ENCODE data around the gene ITGBL1.

The ITGBL1 gene

GRCh38 chr13:101709952-101710351 lies 257.5 kb downstream of the ITGBL1 start:
- Histone ChIP-seq H4K20me1 (ENCODE audit: insufficient read depth, low read length, poor library complexity, severe bottlenecking) (no peaks in the 10 kb centered on the region), H3K9ac (ENCODE audit: low read depth, low read length, poor library complexity, severe bottlenecking) (no peak overlapping the region), H3K79me2 (ENCODE audit: insufficient read depth, low read length) (no peaks in the 10 kb centered on the region), H3K36me3 (ENCODE audit: insufficient read depth, low read length) (no peaks in the 10 kb centered on the region), H3K27me3 (ENCODE audit: insufficient read depth, low read length, poor library complexity, severe bottlenecking) (no peaks in the 10 kb centered on the region), H3K4me2 (ENCODE audit: low read depth, low read length, poor library complexity, severe bottlenecking) (no peak overlapping the region), H3F3A (ENCODE audit: low read depth) (no peaks in the 10 kb centered on the region), H3K9me2 (replicated peaks; ENCODE audit: low read depth, low read length) (no peaks in the 10 kb centered on the region), H3K4me1 (ENCODE audit: insufficient read depth, low read length, poor library complexity, severe bottlenecking) (no peaks in the 10 kb centered on the region), H3K4me3 (ENCODE audit: low read length, poor library complexity, severe bottlenecking) (no peak overlapping the region), H3K9me3 (ENCODE audit: insufficient read depth, low read depth, low read length) (no peaks in the 10 kb centered on the region; the same call in 1 of the 2 replicates), H2AFZ (ENCODE audit: low read length) (no peak overlapping the region)
- no peak for TF ChIP-seq EZH2phosphoT487 (IDR thresholded peaks at IDR 0.05; ENCODE audit: borderline replicate concordance)
- TF ChIP-seq, protein P1, sequence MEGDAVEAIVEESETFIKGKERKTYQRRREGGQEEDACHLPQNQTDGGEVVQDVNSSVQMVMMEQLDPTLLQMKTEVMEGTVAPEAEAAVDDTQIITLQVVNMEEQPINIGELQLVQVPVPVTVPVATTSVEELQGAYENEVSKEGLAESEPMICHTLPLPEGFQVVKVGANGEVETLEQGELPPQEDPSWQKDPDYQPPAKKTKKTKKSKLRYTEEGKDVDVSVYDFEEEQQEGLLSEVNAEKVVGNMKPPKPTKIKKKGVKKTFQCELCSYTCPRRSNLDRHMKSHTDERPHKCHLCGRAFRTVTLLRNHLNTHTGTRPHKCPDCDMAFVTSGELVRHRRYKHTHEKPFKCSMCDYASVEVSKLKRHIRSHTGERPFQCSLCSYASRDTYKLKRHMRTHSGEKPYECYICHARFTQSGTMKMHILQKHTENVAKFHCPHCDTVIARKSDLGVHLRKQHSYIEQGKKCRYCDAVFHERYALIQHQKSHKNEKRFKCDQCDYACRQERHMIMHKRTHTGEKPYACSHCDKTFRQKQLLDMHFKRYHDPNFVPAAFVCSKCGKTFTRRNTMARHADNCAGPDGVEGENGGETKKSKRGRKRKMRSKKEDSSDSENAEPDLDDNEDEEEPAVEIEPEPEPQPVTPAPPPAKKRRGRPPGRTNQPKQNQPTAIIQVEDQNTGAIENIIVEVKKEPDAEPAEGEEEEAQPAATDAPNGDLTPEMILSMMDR (conservative IDR thresholded peaks at IDR 0.05; ENCODE audit: low read length), result no peak

DNA sequence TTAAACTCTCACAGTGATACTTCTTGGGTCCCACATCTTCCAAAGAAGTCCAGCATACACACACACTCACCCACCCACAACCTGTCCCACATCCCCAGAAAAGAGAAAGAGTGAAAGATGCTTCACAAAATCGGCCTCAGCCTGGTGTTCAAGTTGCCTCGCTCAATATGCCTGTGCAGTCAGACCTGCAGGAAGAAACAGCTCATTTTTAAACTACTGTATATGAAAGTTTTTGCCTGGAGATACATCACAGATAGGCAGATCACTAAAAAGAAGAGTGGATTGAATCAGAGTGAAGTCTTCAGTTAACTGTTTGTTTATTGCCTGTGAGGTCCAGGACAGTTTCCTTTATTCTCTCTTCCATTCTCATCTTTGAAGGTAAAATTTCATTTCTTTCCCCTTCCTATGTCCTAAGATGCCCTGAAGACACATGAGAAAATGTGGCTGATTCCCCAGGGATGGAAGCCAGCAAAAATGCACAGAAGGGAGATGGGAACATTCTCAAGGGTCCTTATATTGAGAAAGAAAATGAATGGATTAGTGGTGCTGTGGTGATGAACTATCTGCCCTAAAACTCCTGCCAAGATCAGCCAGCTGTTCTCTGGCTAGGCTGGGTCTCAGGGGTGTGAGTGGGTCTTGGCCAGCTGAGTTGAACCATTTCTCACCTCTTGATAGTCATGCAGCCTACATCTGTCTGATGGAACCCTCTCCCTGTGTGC lies 259.0 kb downstream of the ITGBL1 start:
- no peaks in the 10 kb centered on the region for H3F3A ChIP-seq (ENCODE audit: low read depth)
- TF ChIP-seq, protein P1 (conservative IDR thresholded peaks at IDR 0.05; ENCODE audit: low read length), result no peak
- TF ChIP-seq EZH2phosphoT487 (IDR thresholded peaks at IDR 0.05; ENCODE audit: borderline replicate concordance), result no peak
- no peak overlapping the region for H3K4me3 ChIP-seq (ENCODE audit: low read length, poor library complexity, severe bottlenecking)
- H3K4me1 ChIP-seq (ENCODE audit: insufficient read depth, low read length, poor library complexity, severe bottlenecking), result no peaks in the 10 kb centered on the region
- H4K20me1 ChIP-seq (ENCODE audit: insufficient read depth, low read length, poor library complexity, severe bottlenecking), result no peaks in the 10 kb centered on the region
- no peaks in the 10 kb centered on the region for H3K79me2 ChIP-seq (ENCODE audit: insufficient read depth, low read length)
- no peak overlapping the region for H2AFZ ChIP-seq (ENCODE audit: low read length)
- H3K9me3 ChIP-seq (ENCODE audit: insufficient read depth, low read depth, low read length), result no peaks in the 10 kb centered on the region; the same call in 1 of the 2 replicates
- no peaks in the 10 kb centered on the region for H3K27me3 ChIP-seq (ENCODE audit: insufficient read depth, low read length, poor library complexity, severe bottlenecking)
- no peaks in the 10 kb centered on the region for H3K36me3 ChIP-seq (ENCODE audit: insufficient read depth, low read length)
- no peak overlapping the region for H3K4me2 ChIP-seq (ENCODE audit: low read depth, low read length, poor library complexity, severe bottlenecking)
- no peak overlapping the region for H3K9ac ChIP-seq (ENCODE audit: low read depth, low read length, poor library complexity, severe bottlenecking)
- no peaks in the 10 kb centered on the region for H3K9me2 ChIP-seq (replicated peaks; ENCODE audit: low read depth, low read length)

DNA sequence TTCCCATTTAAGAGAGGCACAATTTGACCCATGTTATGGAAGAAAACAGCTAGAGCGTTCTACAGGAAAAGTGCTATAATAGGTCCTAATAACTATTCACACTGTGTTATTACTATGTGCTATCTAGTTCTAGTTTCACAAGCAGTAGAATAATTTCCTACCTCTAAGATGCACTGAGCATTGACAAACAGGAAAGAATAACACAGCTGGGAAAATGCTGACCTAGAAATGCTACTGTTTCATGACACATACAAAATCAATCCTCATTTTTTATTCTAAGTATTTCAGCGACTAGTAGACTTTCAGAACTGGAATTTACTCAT lies 259.5 kb downstream of the ITGBL1 start:
- Histone ChIP-seq H3K9ac (ENCODE audit: low read depth, low read length, poor library complexity, severe bottlenecking) (no peak overlapping the region), H3F3A (ENCODE audit: low read depth) (no peaks in the 10 kb centered on the region), H3K4me2 (ENCODE audit: low read depth, low read length, poor library complexity, severe bottlenecking) (no peak overlapping the region)

More for the DNA sequence above, 259.5 kb downstream of the ITGBL1 start:
- no peaks in the 10 kb centered on the region for H3K4me1 ChIP-seq (ENCODE audit: insufficient read depth, low read length, poor library complexity, severe bottlenecking)
- TF ChIP-seq, protein P1 (conservative IDR thresholded peaks at IDR 0.05; ENCODE audit: low read length), result no peak
- no peak for TF ChIP-seq EZH2phosphoT487 (IDR thresholded peaks at IDR 0.05; ENCODE audit: borderline replicate concordance)
- H3K36me3 ChIP-seq (ENCODE audit: insufficient read depth, low read length), result no peaks in the 10 kb centered on the region
- no peaks in the 10 kb centered on the region for H3K9me2 ChIP-seq (replicated peaks; ENCODE audit: low read depth, low read length)
- no peak overlapping the region for H2AFZ ChIP-seq (ENCODE audit: low read length)
- no peaks in the 10 kb centered on the region for H4K20me1 ChIP-seq (ENCODE audit: insufficient read depth, low read length, poor library complexity, severe bottlenecking)
- H3K4me3 ChIP-seq (ENCODE audit: low read length, poor library complexity, severe bottlenecking), result no peak overlapping the region
- no peaks in the 10 kb centered on the region; the same call in 1 of the 2 replicates for H3K9me3 ChIP-seq (ENCODE audit: insufficient read depth, low read depth, low read length)
- H3K27me3 ChIP-seq (ENCODE audit: insufficient read depth, low read length, poor library complexity, severe bottlenecking), result no peaks in the 10 kb centered on the region
- H3K79me2 ChIP-seq (ENCODE audit: insufficient read depth, low read length), result no peaks in the 10 kb centered on the region

Measured in Loucy (cell line).